NB4 (cell line): ENCODE measurements around the gene PCA3.

ENCODE experiments used
- DNase-seq: peaks from one replicate; pipeline ENCODE4 v3.0.0; 2010; ENCODE audit warnings: low read depth
- H3K4me3 ChIP-seq: one replicate; pipeline ENCODE4 v1.5.1; 2011; ENCODE audit warnings: mild to moderate bottlenecking, low read depth, low read length, moderate library complexity
- MYC ChIP-seq: IDR thresholded peaks from 2 replicates; pipeline ENCODE4 v1.6.1; 2011; ENCODE audit warnings: low read depth, low read length
- POLR2A ChIP-seq: IDR thresholded peaks from 2 replicates; pipeline ENCODE4 v1.6.1; 2011; ENCODE audit warnings: mild to moderate bottlenecking; ENCODE audit not compliant: insufficient read length; ENCODE audit errors: extremely low read depth
- TF ChIP-seq, protein P1 (sequence below): IDR thresholded peaks from one replicate; pipeline ENCODE4 v1.5.1; 2012; ENCODE audit warnings: low read depth, low read length
- TF ChIP-seq, protein P2 (sequence below): IDR thresholded peaks from 2 replicates; pipeline ENCODE4 v1.6.1; 2011; ENCODE audit warnings: low read depth, low read length

PCA3 gene

DNA sequence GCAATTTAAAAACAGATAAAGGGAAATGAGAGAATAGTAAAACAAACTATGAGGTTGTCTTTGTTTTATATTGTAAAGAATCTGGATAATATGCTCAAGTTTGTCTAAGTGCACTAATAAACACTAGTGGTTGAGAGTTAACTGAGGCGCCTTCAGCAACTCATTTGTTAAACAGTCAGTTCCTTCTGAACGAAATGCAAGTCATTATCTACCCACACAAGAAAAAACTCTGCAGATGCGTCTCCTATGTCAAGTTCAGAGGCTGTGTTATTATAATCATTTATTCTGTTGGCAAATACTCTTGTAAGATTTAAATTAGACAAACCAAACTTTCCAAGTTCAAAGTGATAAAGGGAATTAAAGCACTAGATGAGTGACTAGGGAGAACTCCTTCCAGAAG, 20.3 kb upstream of the PCA3 start:
- no peak for DNase-seq
- H3K4me3 ChIP-seq: no peak overlapping the region
- no peak for TF ChIP-seq POLR2A
- TF ChIP-seq, protein P1, sequence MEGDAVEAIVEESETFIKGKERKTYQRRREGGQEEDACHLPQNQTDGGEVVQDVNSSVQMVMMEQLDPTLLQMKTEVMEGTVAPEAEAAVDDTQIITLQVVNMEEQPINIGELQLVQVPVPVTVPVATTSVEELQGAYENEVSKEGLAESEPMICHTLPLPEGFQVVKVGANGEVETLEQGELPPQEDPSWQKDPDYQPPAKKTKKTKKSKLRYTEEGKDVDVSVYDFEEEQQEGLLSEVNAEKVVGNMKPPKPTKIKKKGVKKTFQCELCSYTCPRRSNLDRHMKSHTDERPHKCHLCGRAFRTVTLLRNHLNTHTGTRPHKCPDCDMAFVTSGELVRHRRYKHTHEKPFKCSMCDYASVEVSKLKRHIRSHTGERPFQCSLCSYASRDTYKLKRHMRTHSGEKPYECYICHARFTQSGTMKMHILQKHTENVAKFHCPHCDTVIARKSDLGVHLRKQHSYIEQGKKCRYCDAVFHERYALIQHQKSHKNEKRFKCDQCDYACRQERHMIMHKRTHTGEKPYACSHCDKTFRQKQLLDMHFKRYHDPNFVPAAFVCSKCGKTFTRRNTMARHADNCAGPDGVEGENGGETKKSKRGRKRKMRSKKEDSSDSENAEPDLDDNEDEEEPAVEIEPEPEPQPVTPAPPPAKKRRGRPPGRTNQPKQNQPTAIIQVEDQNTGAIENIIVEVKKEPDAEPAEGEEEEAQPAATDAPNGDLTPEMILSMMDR: no peak
- TF ChIP-seq MYC: no peak
- TF ChIP-seq, protein P2, sequence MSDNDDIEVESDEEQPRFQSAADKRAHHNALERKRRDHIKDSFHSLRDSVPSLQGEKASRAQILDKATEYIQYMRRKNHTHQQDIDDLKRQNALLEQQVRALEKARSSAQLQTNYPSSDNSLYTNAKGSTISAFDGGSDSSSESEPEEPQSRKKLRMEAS: no peak

DNA sequence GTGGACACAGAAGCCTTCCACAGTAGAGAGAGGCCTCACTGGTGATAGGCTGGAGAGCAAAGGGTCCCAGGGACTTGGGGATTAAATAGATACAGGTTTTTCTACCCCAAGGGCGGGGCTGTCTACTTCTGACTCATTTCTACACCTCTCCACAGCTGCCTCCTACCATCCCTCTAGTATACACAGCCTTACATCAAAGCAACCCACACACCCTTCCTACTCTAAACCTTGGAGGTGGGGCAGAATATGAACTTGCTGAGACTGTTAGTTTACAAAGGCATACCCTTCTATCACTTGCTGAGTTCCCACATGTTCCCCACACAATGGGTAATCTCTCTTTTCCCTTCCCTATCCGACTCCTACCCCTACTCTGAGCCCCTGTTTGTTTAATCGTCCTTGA, 19.9 kb upstream of the PCA3 start:
- no peak overlapping the region for H3K4me3 ChIP-seq
- no peak for DNase-seq
- TF ChIP-seq, protein P1: no peak
- TF ChIP-seq POLR2A (no peak), MYC (no peak)
- TF ChIP-seq, protein P2: no peak

DNA sequence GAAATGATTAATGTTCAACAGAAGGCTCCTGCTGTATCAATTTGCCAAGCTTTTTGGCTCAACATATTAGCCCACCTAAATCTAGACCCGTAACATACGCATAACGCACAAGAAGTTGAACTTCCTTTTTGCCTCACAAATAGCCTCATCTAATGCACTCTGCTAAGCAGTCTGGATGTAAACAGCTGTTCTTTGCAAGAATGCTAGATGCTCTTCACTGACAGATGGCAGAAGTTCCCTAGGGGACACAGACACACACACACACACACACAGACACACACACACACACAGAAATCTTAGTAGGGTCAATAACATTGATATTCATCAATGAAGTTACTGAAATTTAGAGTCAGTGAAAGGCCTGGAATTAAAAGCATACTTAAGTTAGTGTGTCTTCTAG, 13.2 kb upstream of the PCA3 start:
- DNase-seq: no peak
- TF ChIP-seq, protein P1: no peak
- TF ChIP-seq MYC: no peak
- TF ChIP-seq, protein P2: no peak
- no peak overlapping the region for H3K4me3 ChIP-seq

DNA sequence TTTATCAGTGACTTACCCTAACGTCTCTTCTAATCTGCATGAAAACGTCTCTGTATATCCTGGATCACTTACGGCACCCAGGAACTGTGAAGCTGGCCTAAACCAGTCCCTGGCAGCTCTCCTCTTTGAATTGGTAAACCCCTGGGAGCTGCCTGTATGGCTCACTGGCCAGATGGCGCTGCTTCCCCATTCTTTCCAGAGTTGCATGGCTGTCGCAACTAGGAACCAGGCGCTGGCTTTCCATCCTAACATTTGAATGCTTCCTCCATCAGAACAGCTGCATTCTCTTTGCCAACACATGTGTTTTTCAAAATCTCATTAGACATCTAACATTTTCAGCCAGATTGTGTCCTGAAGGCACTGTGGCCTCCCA, 8.0 kb upstream of the PCA3 start:
- no peak overlapping the region for H3K4me3 ChIP-seq
- TF ChIP-seq, protein P2: no peak
- TF ChIP-seq, protein P1: peak; percentile 38
- peak; percentile 63 for DNase-seq

DNA sequence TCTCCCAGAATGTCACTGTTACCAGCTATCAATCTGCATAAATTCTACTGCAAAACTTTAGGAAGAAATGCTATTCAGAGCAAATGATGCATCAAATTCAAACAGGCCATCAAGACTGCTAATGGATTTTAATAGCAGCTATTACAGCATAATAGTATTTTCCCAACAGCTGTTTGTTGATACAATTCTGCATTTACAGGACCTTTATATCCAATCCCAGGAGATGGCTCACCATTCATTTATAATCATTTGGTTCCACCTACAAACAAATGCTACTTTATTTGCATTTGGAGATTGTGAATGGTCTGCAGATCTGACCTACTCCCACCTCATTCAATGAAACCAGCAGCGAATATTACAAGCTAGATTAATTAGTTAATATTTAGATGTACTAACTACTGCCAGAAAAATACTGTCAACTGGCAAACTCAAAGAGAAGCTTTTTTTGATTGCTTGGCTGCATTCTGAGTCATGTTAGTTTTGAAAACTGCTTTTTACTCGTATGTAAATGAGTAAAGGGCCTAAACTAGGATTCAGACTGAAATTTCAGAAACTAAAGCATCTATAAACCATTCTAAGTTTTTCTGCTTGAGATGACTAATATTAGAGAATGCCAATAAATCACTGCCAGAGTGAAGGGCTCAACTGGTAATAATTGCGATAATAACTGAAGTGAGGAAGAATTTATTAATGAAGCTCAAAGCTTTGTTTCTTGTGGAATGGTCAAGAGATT, 7.1 kb upstream of the PCA3 start:
- no peak overlapping the region for H3K4me3 ChIP-seq
- TF ChIP-seq, protein P2: no peak
- no peak for TF ChIP-seq MYC
- TF ChIP-seq, protein P1: no peak
- no peak for TF ChIP-seq POLR2A
- DNase-seq: no peak
